ENCODE results near the gene SLIT3.

- TF ChIP-seq CTCF (IDR thresholded peaks at IDR 0.05; ENCODE audit: low read depth, low read length, poor library complexity, severe bottlenecking): peak; percentile 95
- no peak for TF ChIP-seq EZH2phosphoT487 (IDR thresholded peaks at IDR 0.05; ENCODE audit: borderline replicate concordance, low read length)
Observed at GRCh38 chr5:169302491-169303118, 1.7 kb upstream of the SLIT3 start.

Data from DOHH2 (cell line).